GM10266 (cell line): ENCODE results near the gene DENND1A.

Experiments
- DNase-seq: peaks from one replicate; pipeline ENCODE4 v3.0.0; 2012; ENCODE audit errors: extremely low spot score
- TF ChIP-seq, protein P1 (sequence below): IDR thresholded peaks from 2 replicates; pipeline ENCODE4 v1.5.1; 2012; ENCODE audit warnings: mild to moderate bottlenecking, low read depth; ENCODE audit not compliant: control insufficient read depth, insufficient read depth; ENCODE audit errors: missing control alignments

DENND1A gene

DNA sequence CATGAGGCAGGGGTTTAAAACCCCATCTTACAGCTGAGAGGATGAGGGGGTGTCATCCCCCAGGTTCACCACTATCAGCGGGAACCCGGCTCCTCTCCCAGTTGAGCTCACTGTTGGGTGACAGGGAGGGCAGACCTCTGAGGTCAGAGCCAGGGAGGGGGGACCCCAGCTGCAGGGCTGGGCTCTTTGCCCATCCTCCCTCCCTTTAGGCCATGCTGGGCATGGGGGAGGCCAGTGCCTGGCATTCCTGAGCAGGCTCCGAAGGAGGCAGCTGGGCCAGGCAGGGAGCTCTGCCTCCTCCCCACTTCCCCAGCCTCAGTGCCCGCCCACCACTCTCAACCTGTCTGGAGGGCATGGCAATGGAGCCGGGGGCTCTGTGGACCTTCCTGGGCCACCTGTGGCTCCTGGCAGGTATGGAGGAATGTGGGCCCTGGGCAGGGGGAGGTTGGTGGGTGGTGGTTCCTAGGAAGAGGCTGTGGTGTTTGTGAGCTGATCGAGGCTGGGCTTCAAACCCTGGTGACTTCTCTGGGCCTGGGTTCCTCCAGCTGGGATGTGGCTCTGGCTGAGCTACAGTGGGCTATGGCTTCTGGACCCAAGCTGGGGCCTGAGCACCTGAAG lies 561.3 kb downstream of the DENND1A start:
- TF ChIP-seq, protein P1, sequence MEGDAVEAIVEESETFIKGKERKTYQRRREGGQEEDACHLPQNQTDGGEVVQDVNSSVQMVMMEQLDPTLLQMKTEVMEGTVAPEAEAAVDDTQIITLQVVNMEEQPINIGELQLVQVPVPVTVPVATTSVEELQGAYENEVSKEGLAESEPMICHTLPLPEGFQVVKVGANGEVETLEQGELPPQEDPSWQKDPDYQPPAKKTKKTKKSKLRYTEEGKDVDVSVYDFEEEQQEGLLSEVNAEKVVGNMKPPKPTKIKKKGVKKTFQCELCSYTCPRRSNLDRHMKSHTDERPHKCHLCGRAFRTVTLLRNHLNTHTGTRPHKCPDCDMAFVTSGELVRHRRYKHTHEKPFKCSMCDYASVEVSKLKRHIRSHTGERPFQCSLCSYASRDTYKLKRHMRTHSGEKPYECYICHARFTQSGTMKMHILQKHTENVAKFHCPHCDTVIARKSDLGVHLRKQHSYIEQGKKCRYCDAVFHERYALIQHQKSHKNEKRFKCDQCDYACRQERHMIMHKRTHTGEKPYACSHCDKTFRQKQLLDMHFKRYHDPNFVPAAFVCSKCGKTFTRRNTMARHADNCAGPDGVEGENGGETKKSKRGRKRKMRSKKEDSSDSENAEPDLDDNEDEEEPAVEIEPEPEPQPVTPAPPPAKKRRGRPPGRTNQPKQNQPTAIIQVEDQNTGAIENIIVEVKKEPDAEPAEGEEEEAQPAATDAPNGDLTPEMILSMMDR = no peak
- no peak for DNase-seq

DNA sequence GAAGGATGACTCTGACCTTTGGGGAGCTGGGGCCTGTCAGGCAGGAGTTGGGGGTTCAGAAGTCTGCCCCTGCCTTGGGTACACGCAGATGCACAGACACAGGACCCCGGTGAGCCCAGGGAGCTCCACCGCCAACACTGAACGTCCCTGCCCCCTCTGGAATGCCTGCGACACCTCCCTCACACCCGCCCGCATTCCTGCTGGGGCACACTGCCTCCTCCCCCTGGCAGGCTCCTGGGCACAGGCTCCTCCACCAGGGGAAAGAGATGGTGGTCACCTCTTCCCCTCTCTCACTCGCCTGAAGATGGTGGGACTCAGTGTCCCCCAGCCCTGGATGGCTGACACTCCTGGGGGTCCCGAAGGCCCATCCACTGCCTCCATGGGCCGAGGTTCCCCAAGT lies 561.9 kb downstream of the DENND1A start:
- TF ChIP-seq, protein P1 = no peak
- DNase-seq = no peak

DNA sequence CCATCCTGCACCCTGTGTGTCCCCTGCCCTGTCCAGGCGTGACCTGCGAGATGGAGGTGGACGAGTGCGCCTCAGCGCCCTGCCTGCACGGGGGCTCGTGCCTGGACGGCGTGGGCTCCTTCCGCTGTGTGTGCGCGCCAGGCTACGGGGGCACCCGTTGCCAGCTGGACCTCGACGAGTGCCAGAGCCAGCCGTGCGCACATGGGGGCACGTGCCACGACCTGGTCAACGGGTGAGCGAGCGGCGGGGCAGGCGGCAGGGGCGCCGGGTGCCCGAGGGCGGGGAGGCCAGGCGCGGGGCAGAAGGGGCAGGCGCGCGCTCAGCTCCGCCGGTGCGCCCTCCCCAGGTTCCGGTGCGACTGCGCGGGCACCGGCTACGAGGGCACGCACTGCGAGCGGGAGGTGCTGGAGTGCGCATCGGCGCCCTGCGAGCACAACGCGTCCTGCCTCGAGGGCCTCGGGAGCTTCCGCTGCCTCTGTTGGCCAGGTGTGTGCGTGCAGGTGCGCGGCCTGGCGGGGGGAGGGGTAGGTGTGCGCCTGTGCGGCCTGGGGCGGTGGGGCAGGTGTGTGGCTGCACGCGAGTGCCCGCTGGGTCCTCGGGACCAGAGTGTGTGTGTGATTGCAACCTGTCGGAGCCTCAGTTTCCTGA lies 563.9 kb downstream of the DENND1A start:
- no peak for DNase-seq
- TF ChIP-seq, protein P1 = no peak

DNA sequence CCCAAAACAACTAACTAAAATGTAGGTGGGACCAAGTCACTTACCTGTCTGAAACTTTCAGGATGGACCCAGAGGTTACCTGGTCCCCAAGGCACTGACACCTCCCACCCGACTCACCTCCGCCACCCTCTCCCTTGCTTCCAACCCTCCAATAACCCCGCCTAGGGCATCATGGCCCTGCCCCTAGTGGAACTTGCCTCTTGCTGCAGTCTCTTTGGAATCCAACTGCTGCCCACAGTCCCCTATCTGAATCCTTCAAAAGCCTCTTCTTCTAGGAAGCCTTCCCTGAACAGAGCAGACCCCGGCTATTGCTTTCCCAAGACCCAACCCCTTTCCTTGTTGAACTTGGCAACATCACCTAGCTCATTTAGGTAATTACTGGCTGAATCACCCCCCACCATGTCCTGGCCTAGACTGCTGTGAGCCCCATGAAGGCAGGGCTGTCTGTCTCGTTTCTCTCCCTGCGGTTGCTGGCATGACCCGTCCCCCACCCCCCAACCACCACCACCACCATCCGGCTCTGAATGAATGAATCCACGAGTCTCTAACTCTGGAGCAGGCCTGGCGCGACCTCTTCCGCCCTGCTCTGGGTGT lies 564.5 kb downstream of the DENND1A start:
- no peak for DNase-seq
- TF ChIP-seq, protein P1 = no peak

DNA sequence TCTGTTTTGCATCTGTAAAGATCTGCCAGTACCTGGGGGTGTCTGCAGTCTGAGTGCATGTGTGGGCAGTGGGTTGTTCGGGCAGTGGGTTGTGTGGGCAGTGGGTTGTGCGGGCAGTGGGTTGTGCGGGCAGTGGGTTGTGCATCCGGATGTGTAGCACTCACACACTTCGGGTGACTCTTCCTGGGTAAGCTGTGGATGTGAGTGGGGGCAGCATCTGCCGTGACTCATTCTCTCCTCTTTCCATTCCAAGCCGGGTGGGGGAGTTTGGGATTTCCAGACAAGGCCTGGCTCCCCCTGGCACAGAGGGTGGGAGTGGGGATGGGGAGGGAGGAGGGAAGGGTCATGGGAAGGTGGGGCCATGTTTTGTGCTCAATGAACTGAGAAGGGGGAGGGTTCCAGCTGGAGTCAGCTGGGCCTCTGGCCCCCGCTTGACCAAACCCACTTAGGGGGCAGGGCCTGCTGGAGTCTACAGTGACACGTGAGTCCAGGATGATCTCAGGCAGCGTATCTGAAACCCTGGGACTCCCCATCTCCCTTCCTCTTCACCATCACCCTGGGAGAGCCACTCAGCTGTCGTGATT lies 565.6 kb downstream of the DENND1A start:
- DNase-seq = no peak
- TF ChIP-seq, protein P1 = no peak

DNA sequence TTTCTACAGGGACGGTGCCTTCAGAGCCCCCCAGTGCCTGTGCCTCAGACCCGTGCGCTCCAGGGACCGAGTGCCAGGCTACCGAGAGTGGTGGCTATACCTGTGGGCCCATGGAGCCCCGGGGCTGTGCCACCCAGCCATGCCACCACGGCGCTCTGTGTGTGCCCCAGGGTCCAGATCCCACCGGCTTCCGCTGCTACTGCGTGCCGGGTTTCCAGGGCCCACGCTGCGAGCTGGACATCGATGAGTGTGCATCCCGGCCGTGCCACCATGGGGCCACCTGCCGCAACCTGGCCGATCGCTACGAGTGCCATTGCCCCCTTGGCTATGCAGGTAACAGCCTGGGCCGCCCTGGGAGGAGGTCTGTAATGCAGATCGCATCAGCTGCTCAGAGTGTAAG lies 567.1 kb downstream of the DENND1A start:
- TF ChIP-seq, protein P1 = no peak
- no peak for DNase-seq
